PC-3 (cell line): ENCODE data around the gene ETV3. TPM values are rescaled to one million over a fixed set of nuclear protein-coding genes. Genes with fewer than 3 reads are reported as not detected.

Experiments
- ATAC-seq: fragments of 200-7000 bp; cut with Tn5 transposase; 2 replicates; pipeline ENCODE4 v1.9.1; 2020; ENCODE audit warnings: mild to moderate bottlenecking, moderate library complexity
- BruUV-seq: library from RNA; stranded (reverse); fragments of 400-500 nt; replicated peaks from 2 replicates; lab custom pipeline; 2021; lab: Mats Ljungman, UMichigan
- CTCF ChIA-PET: fragments of 300-600 bp; sonication (Branson Sonifier 250); formaldehyde crosslinking; loops from one replicate; lab custom pipeline; 2022; ENCODE audit warnings: antibody characterized with exemption; lab: Charles Lee
- POLR2A ChIA-PET: fragments of 300-600 bp; sonication (Branson Sonifier 250); formaldehyde crosslinking; loops from one replicate; lab custom pipeline; 2022; ENCODE audit warnings: antibody characterized with exemption; ENCODE audit not compliant: unreplicated experiment; lab: Charles Lee
- DNase-seq: peaks from one replicate; pipeline ENCODE4 v3.0.0-alpha.2; 2015
- H2AFZ ChIP-seq: fragments of 300-600 bp; sonication (generic); 2 replicates; pipeline ENCODE4 v1.6.0; 2016; ENCODE audit warnings: antibody characterized with exemption, low read length
- H3F3A ChIP-seq: fragments of 300-600 bp; sonication (generic); one replicate; pipeline ENCODE4 v1.6.0; 2017; ENCODE audit warnings: antibody characterized with exemption, low read length, control low read depth, mild to moderate bottlenecking; ENCODE audit not compliant: unreplicated experiment
- H3K27ac ChIP-seq: fragments of 300-600 bp; sonication (generic); 2 replicates; pipeline ENCODE4 v1.5.1; 2016; ENCODE audit warnings: mild to moderate bottlenecking, low read length
- H3K27me3 ChIP-seq: fragments of 300-600 bp; sonication (generic); 2 replicates; pipeline ENCODE4 v1.6.1; 2016; ENCODE audit warnings: low read length, mixed read lengths
- H3K36me3 ChIP-seq: fragments of 300-600 bp; sonication (generic); 2 replicates; pipeline ENCODE4 v1.6.1; 2016; ENCODE audit warnings: low read depth, mixed run types, low read length, mixed read lengths
- H3K4me1 ChIP-seq: fragments of 300-600 bp; sonication (generic); 2 replicates; pipeline ENCODE4 v1.5.1; 2016; ENCODE audit warnings: low read length; ENCODE audit not compliant: insufficient read depth
- H3K4me2 ChIP-seq: fragments of 300-600 bp; sonication (generic); 2 replicates; pipeline ENCODE4 v1.6.0; 2016; ENCODE audit warnings: low read length
- H3K4me3 ChIP-seq: fragments of 300-600 bp; sonication (generic); 2 replicates; pipeline ENCODE4 v1.5.1; 2016; ENCODE audit warnings: mild to moderate bottlenecking, low read length, mixed read lengths
- H3K79me2 ChIP-seq: fragments of 300-600 bp; sonication (generic); 2 replicates; pipeline ENCODE4 v1.6.1; 2017; ENCODE audit warnings: low read length, mixed read lengths
- H3K9ac ChIP-seq: fragments of 300-600 bp; sonication (generic); 2 replicates; pipeline ENCODE4 v1.6.0; 2016; ENCODE audit warnings: mild to moderate bottlenecking, low read length
- H3K9me2 ChIP-seq: fragments of 300-600 bp; sonication (generic); replicated peaks from 2 replicates; pipeline ENCODE4 v1.6.1; 2016; ENCODE audit warnings: mixed run types, low read length, mixed read lengths
- H3K9me3 ChIP-seq: fragments of 300-600 bp; sonication (generic); 2 replicates; pipeline ENCODE4 v1.6.1; 2016; ENCODE audit warnings: low read length, mixed read lengths
- H4K20me1 ChIP-seq: fragments of 300-600 bp; sonication (generic); 2 replicates; pipeline ENCODE4 v1.6.1; 2016; ENCODE audit warnings: low read length, mixed read lengths
- CTCF ChIP-seq: fragments of 300-600 bp; sonication (generic); conservative IDR thresholded peaks from 2 replicates; pipeline ENCODE4 v1.5.1; 2017; ENCODE audit warnings: antibody characterized with exemption, low read depth, mild to moderate bottlenecking, low read length
- EZH2 ChIP-seq: fragments of 300-600 bp; sonication (generic); IDR thresholded peaks from one replicate; pipeline ENCODE4 v1.6.1; 2017; ENCODE audit warnings: antibody characterized with exemption, mild to moderate bottlenecking, low read length; ENCODE audit not compliant: unreplicated experiment
- EZH2phosphoT487 ChIP-seq: fragments of 300-600 bp; sonication (generic); IDR thresholded peaks from 2 replicates; pipeline ENCODE4 v1.6.1; 2018; ENCODE audit warnings: mild to moderate bottlenecking, antibody characterized with exemption, low read length, borderline replicate concordance
- intact Hi-C: fragments of 100-400 bp; cut with micrococcal nuclease; formaldehyde crosslinking; loops from 2 replicates; pipeline ENCODE4 v1.9.0; 2023
- total RNA-seq: library from RNA; depleted of rRNA; stranded (reverse); fragments of >200 nt; gene quantifications from 2 replicates; pipeline ENCODE4 v1.2.3, GENCODE V29; 2014

Gene ETV3
- total RNA-seq, 1 experiment from 2014 or later = 12.2 TPM

GRCh38 chr1:157153746-157154145 lies 15.6 kb upstream of the ETV3 start:
- H3K4me1 ChIP-seq = peaks cover 11% of the 10 kb centered on the region
- H3K27ac ChIP-seq = no peak overlapping the region
- H3K79me2 ChIP-seq = no peaks in the 10 kb centered on the region
- no peak overlapping the region for H3K4me3 ChIP-seq
- no peaks in the 10 kb centered on the region for H3K9me3 ChIP-seq
- no peak overlapping the region for H3K9ac ChIP-seq
- intact Hi-C loops = no loop called here
- DNase-seq (no peak), ATAC-seq (no peak)
- H3K27me3 ChIP-seq = peaks cover 30% of the 10 kb centered on the region
- no peaks in the 10 kb centered on the region for H3K9me2 ChIP-seq
- no peak overlapping the region for H2AFZ ChIP-seq
- BruUV-seq = no TSS peak
- no peak overlapping the region for H3K4me2 ChIP-seq
- H4K20me1 ChIP-seq = no peaks in the 10 kb centered on the region
- no peak for TF ChIP-seq CTCF
- TF ChIP-seq EZH2phosphoT487 = no peak
- no peak for TF ChIP-seq EZH2
- no peaks in the 10 kb centered on the region for H3K36me3 ChIP-seq
- no peaks in the 10 kb centered on the region for H3F3A ChIP-seq
- ChIA-PET CTCF (interaction anchor here (4.1 kb wide), 1 partner anchor 64 kb away, joined by 72 read pairs; no protein-coding TSS in a partner anchor), POLR2A (no interaction called here)

- Histone ChIP-seq H3F3A (no peaks in the 10 kb centered on the region), H3K79me2 (no peaks in the 10 kb centered on the region), H3K27ac (no peak overlapping the region), H3K9ac (no peak overlapping the region), H3K4me3 (no peak overlapping the region), H3K9me3 (no peaks in the 10 kb centered on the region), H3K36me3 (no peaks in the 10 kb centered on the region), H4K20me1 (no peaks in the 10 kb centered on the region), H3K4me1 (peaks cover 19% of the 10 kb centered on the region), H2AFZ (no peak overlapping the region), H3K9me2 (no peaks in the 10 kb centered on the region), H3K4me2 (no peak overlapping the region), H3K27me3 (peaks cover 17% of the 10 kb centered on the region)
- TF ChIP-seq EZH2phosphoT487 (no peak), EZH2 (no peak), CTCF (no peak)
- CTCF ChIA-PET = interaction anchor here (1.2 kb wide), 1 partner anchor 63 kb away, joined by 4 read pairs; no protein-coding TSS in a partner anchor
- intact Hi-C loops = no loop called here
- BruUV-seq = no TSS peak
- DNase-seq (no peak), ATAC-seq (no peak)
- POLR2A ChIA-PET = no interaction called here
Measured at GRCh38 chr1:157152510-157152909, 14.3 kb upstream of the ETV3 start.

GRCh38 chr1:157151506-157151905 lies 13.3 kb upstream of the ETV3 start:
- Histone ChIP-seq H3K9me2 (no peaks in the 10 kb centered on the region; the same call in 1 of the 2 replicates), H3K79me2 (no peaks in the 10 kb centered on the region), H4K20me1 (no peaks in the 10 kb centered on the region), H3K36me3 (no peaks in the 10 kb centered on the region), H3K4me3 (no peak overlapping the region), H3F3A (no peaks in the 10 kb centered on the region), H3K9ac (no peak overlapping the region), H2AFZ (no peak overlapping the region), H3K4me1 (peaks cover 22% of the 10 kb centered on the region), H3K27ac (no peak overlapping the region), H3K4me2 (no peak overlapping the region), H3K27me3 (peaks cover 7% of the 10 kb centered on the region), H3K9me3 (no peaks in the 10 kb centered on the region)
- ChIA-PET CTCF (no interaction called here), POLR2A (no interaction called here)
- DNase-seq (no peak), ATAC-seq (no peak)
- no TSS peak for BruUV-seq
- no peak for TF ChIP-seq EZH2phosphoT487
- TF ChIP-seq EZH2 = no peak
- no peak for TF ChIP-seq CTCF
- intact Hi-C loops = no loop called here
